H1 (cell line): ENCODE measurements around the gene LRRC15.

Source experiments
- BCL11A ChIP-seq, 2 experiments: IDR thresholded peaks; one replicate each; pipeline ENCODE4 v1.6.1; 2011; ENCODE audit warnings: low read depth in 2 of 2, low read length in 2 of 2, mild to moderate bottlenecking in 2 of 2
- CTCF ChIP-seq, 3 experiments: IDR thresholded peaks; 1 replicate in 2 of 3; 2 replicates in 1 of 3; pipeline versions ENCODE4 v1.5.1 to v1.6.1; 2011; ENCODE audit warnings: low read length in 3 of 3, mild to moderate bottlenecking in 3 of 3, inconsistent platforms in 2 of 3, low read depth in 1 of 3, moderate library complexity in 1 of 3; ENCODE audit not compliant: insufficient read depth in 1 of 3; ENCODE audit errors: control extremely low read depth in 1 of 3
- EGR1 ChIP-seq: IDR thresholded peaks from 2 replicates; pipeline ENCODE4 v1.6.1; 2011; ENCODE audit warnings: low read depth, low read length, borderline replicate concordance
- EP300 ChIP-seq, 2 experiments: IDR thresholded peaks; 1 replicate in 1 of 2; 2 replicates in 1 of 2; pipeline ENCODE4 v1.6.1; 2011 to 2012; ENCODE audit warnings: low read depth in 2 of 2, low read length in 2 of 2, mild to moderate bottlenecking in 2 of 2, borderline replicate concordance in 1 of 2, inconsistent platforms in 1 of 2, moderate library complexity in 1 of 2
- EZH2 ChIP-seq: fragments of 200-600 bp; sonication (generic); IDR thresholded peaks from 2 replicates; pipeline ENCODE4 v1.7.1; 2012; ENCODE audit warnings: low read depth, mild to moderate bottlenecking, moderate library complexity, low read length, inconsistent platforms; ENCODE audit not compliant: severe bottlenecking
- KDM1A ChIP-seq: fragments of 200-600, 300-600 bp; sonication (generic); IDR thresholded peaks from 2 replicates; pipeline ENCODE4 v1.7.1; 2016; ENCODE audit warnings: mild to moderate bottlenecking, low read length, borderline replicate concordance
- PHF8 ChIP-seq: fragments of 200-600 bp; sonication (generic); conservative IDR thresholded peaks from 2 replicates; pipeline ENCODE4 v1.7.1; 2012; ENCODE audit warnings: low read depth, mild to moderate bottlenecking, inconsistent platforms, low read length, moderate library complexity
- POU5F1 ChIP-seq: IDR thresholded peaks from 2 replicates; pipeline ENCODE4 v1.6.1; 2011; ENCODE audit warnings: low read depth, mild to moderate bottlenecking, low read length, moderate library complexity
- YY1 ChIP-seq: IDR thresholded peaks from 2 replicates; pipeline ENCODE4 v1.6.1; 2011; ENCODE audit warnings: low read depth, mild to moderate bottlenecking, low read length

DNA sequence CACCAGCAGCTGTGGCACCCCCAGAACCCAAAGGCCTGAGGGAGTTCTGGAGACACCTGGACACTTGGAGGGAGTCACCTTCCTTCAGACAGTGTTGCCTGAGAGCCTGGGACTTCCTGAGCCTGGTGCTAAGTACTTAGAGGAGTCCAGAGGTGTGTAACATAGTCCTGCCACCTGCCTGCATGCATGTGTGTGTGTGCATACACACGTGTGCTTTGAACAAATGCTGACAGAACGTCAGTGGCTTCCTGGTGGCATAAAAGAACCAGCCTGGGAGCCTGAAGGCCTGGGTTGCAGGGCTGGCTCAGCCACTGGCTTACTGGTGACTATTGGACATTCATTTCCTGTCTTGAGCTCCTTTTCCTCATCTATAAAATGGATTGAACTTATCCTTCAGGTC, 15.2 kb downstream of the LRRC15 start:
- no peak for TF ChIP-seq EZH2
- no peak for TF ChIP-seq PHF8
- no peak for TF ChIP-seq YY1
- TF ChIP-seq EGR1 = no peak
- no peak for TF ChIP-seq POU5F1
- TF ChIP-seq KDM1A = no peak
- no peak for TF ChIP-seq CTCF (IDR thresholded peaks at IDR 0.05; ENCODE audit: control extremely low read depth in 1 of 3, insufficient read depth in 1 of 3, low read depth in 1 of 3, low read length in 3 of 3)
- no peak for TF ChIP-seq BCL11A (IDR thresholded peaks at IDR 0.05; ENCODE audit: low read depth in 2 of 2, low read length in 2 of 2)
- no peak for TF ChIP-seq EP300 (IDR thresholded peaks at IDR 0.05; ENCODE audit: borderline replicate concordance in 1 of 2, low read depth in 2 of 2, low read length in 2 of 2)
